ENCODE measurements around the gene TINAG.

DNA sequence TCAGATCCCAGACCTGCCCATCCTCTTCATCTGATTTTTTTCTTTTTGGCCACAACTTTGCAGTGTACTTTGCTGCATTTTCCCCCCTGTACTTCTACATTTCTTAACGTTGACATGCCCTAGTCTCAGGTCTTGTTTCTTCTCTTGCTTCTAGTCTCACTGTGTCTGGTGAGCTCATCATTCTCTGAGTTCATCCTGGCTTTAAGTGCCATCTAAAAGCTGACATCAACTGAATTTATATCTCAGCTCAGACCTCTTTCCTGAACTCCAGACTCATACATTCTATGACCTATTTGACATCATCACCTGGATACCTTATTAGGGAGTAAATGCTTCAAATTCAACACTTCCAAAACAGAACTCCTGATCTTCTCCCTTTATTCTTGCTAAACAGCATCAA lies 48.9 kb downstream of the TINAG start:
- TF ChIP-seq GATA2 (IDR thresholded peaks at IDR 0.05; ENCODE audit: low read depth, low read length) (no peak), GATA3 (IDR thresholded peaks at IDR 0.05; ENCODE audit: low read depth, low read length) (no peak)
